Measurements from ENCODE around the gene PARVA. TPM values are rescaled to one million over a fixed set of nuclear protein-coding genes. Genes with fewer than 3 reads are reported as not detected.

Gene PARVA
- total RNA-seq, 1 donor from 2014 or later, result 106 TPM

GRCh38 chr11:12438291-12438690 lies 60.9 kb downstream of the PARVA start:
- no peaks in the 10 kb centered on the region for H3K27me3 Mint-ChIP-seq (ENCODE audit: low read depth, unreplicated experiment)
- H2AFZ ChIP-seq (ENCODE audit: low read depth, low read length), result no peak overlapping the region
- peaks cover 5% of the 10 kb centered on the region for H3K36me3 ChIP-seq (ENCODE audit: insufficient read depth, low read length)
- H3K27me3 ChIP-seq (ENCODE audit: insufficient read depth, low read length), result no peaks in the 10 kb centered on the region
- H3K4me3 Mint-ChIP-seq (ENCODE audit: unreplicated experiment), result no peak overlapping the region
- no peak overlapping the region for H3K4me3 ChIP-seq (ENCODE audit: insufficient read depth, low read depth, low read length)
- peaks cover 35% of the 10 kb centered on the region for H3K4me1 Mint-ChIP-seq (ENCODE audit: low read depth, unreplicated experiment)
- H3K27ac Mint-ChIP-seq (ENCODE audit: unreplicated experiment), result no peak overlapping the region
- FAIRE-seq (no peak), DNase-seq (ENCODE audit: low read depth) (no peak)
- no peak overlapping the region for H3K27ac ChIP-seq (ENCODE audit: low read depth, low read length)
- H3K79me2 ChIP-seq (ENCODE audit: insufficient read depth, low read length), result peaks cover 79% of the 10 kb centered on the region
- H3K9me3 ChIP-seq (ENCODE audit: insufficient read depth, low read depth, low read length), result no peaks in the 10 kb centered on the region
- peaks cover 7% of the 10 kb centered on the region for H3K9me3 Mint-ChIP-seq (ENCODE audit: unreplicated experiment)
- H3K36me3 Mint-ChIP-seq (ENCODE audit: low read depth, unreplicated experiment), result peaks cover 34% of the 10 kb centered on the region
- peaks cover 31% of the 10 kb centered on the region for H3K4me1 ChIP-seq (ENCODE audit: insufficient read depth, low read length)
- peaks cover 36% of the 10 kb centered on the region for H4K20me1 ChIP-seq (ENCODE audit: insufficient read depth, low read length)
- no peak overlapping the region for H3K4me2 ChIP-seq (ENCODE audit: low read length)
- no peak overlapping the region for H3K9ac ChIP-seq (ENCODE audit: low read length)
- no peak for TF ChIP-seq CTCF (IDR thresholded peaks at IDR 0.05; ENCODE audit: insufficient read depth, low read depth, low read length)
- TF ChIP-seq EZH2 (IDR thresholded peaks at IDR 0.05; ENCODE audit: insufficient read depth, low read length), result no peak

GRCh38 chr11:12439615-12440014 lies 62.2 kb downstream of the PARVA start:
- H3K4me3 ChIP-seq (ENCODE audit: insufficient read depth, low read depth, low read length), result no peak overlapping the region
- Mint-ChIP-seq H3K4me1 (ENCODE audit: low read depth, unreplicated experiment) (peaks cover 22% of the 10 kb centered on the region), H3K36me3 (ENCODE audit: low read depth, unreplicated experiment) (peaks cover 33% of the 10 kb centered on the region), H3K4me3 (ENCODE audit: unreplicated experiment) (no peak overlapping the region), H3K27me3 (ENCODE audit: low read depth, unreplicated experiment) (no peaks in the 10 kb centered on the region), H3K27ac (ENCODE audit: unreplicated experiment) (no peak overlapping the region), H3K9me3 (ENCODE audit: unreplicated experiment) (peaks cover 7% of the 10 kb centered on the region)
- TF ChIP-seq EZH2 (IDR thresholded peaks at IDR 0.05; ENCODE audit: insufficient read depth, low read length), result no peak
- TF ChIP-seq CTCF (IDR thresholded peaks at IDR 0.05; ENCODE audit: insufficient read depth, low read depth, low read length), result no peak
- FAIRE-seq (no peak), DNase-seq (ENCODE audit: low read depth) (no peak)
- H3K9ac ChIP-seq (ENCODE audit: low read length), result no peak overlapping the region
- H3K27me3 ChIP-seq (ENCODE audit: insufficient read depth, low read length), result no peaks in the 10 kb centered on the region
- H4K20me1 ChIP-seq (ENCODE audit: insufficient read depth, low read length), result peaks cover 45% of the 10 kb centered on the region
- no peak overlapping the region for H3K4me2 ChIP-seq (ENCODE audit: low read length)
- no peaks in the 10 kb centered on the region for H3K9me3 ChIP-seq (ENCODE audit: insufficient read depth, low read depth, low read length)
- H3K4me1 ChIP-seq (ENCODE audit: insufficient read depth, low read length), result peaks cover 18% of the 10 kb centered on the region
- no peak overlapping the region for H3K27ac ChIP-seq (ENCODE audit: low read depth, low read length)
- H3K79me2 ChIP-seq (ENCODE audit: insufficient read depth, low read length), result peaks cover 85% of the 10 kb centered on the region
- H2AFZ ChIP-seq (ENCODE audit: low read depth, low read length), result no peak overlapping the region
- peaks cover 5% of the 10 kb centered on the region for H3K36me3 ChIP-seq (ENCODE audit: insufficient read depth, low read length)

- H3K79me2 ChIP-seq (ENCODE audit: insufficient read depth, low read length), result peaks cover 85% of the 10 kb centered on the region
- H3K27ac ChIP-seq (ENCODE audit: low read depth, low read length), result peak overlapping the region; percentile 11
- Mint-ChIP-seq H3K4me3 (ENCODE audit: unreplicated experiment) (no peak overlapping the region), H3K36me3 (ENCODE audit: low read depth, unreplicated experiment) (peaks cover 35% of the 10 kb centered on the region), H3K9me3 (ENCODE audit: unreplicated experiment) (peaks cover 7% of the 10 kb centered on the region), H3K27ac (ENCODE audit: unreplicated experiment) (no peak overlapping the region), H3K4me1 (ENCODE audit: low read depth, unreplicated experiment) (peaks cover 12% of the 10 kb centered on the region), H3K27me3 (ENCODE audit: low read depth, unreplicated experiment) (no peaks in the 10 kb centered on the region)
- H4K20me1 ChIP-seq (ENCODE audit: insufficient read depth, low read length), result peaks cover 54% of the 10 kb centered on the region
- H3K4me3 ChIP-seq (ENCODE audit: insufficient read depth, low read depth, low read length), result no peak overlapping the region
- TF ChIP-seq CTCF (IDR thresholded peaks at IDR 0.05; ENCODE audit: insufficient read depth, low read depth, low read length), result no peak
- TF ChIP-seq EZH2 (IDR thresholded peaks at IDR 0.05; ENCODE audit: insufficient read depth, low read length), result no peak
- no peak overlapping the region for H3K4me2 ChIP-seq (ENCODE audit: low read length)
- DNase-seq (ENCODE audit: low read depth), result no peak
- no peaks in the 10 kb centered on the region for H3K9me3 ChIP-seq (ENCODE audit: insufficient read depth, low read depth, low read length)
- peaks cover 10% of the 10 kb centered on the region for H3K4me1 ChIP-seq (ENCODE audit: insufficient read depth, low read length)
- no peak overlapping the region for H3K9ac ChIP-seq (ENCODE audit: low read length)
- H3K36me3 ChIP-seq (ENCODE audit: insufficient read depth, low read length), result peaks cover 5% of the 10 kb centered on the region
- H2AFZ ChIP-seq (ENCODE audit: low read depth, low read length), result no peak overlapping the region
- FAIRE-seq, result no peak
- no peaks in the 10 kb centered on the region for H3K27me3 ChIP-seq (ENCODE audit: insufficient read depth, low read length)
Observed at GRCh38 chr11:12440565-12440964, 63.2 kb downstream of the PARVA start.

Measured in astrocyte (in vitro differentiated cells and primary cell).